HL-60 (cell line): ENCODE data around the gene JPH4.

Experiments
- DNase-seq, 2 experiments: peaks; one replicate each; pipeline ENCODE4 v3.0.0-alpha.2; 2010 to 2020; ENCODE audit warnings: low read depth in 1 of 2, low spot score in 1 of 2
- H3K27ac ChIP-seq: fragments of 250-450 bp; sonication (Bioruptor Pico); replicated peaks from 2 replicates; pipeline ENCODE4 v1.5.1; 2020; ENCODE audit warnings: mild to moderate bottlenecking, moderate library complexity
- H3K27me3 ChIP-seq: fragments of 250-450 bp; sonication (Bioruptor Pico); 2 replicates; pipeline ENCODE4 v1.5.1; 2021; ENCODE audit warnings: mild to moderate bottlenecking, moderate library complexity; ENCODE audit not compliant: insufficient read depth, poor library complexity, severe bottlenecking
- H3K4me3 ChIP-seq: replicated peaks from 2 replicates; pipeline ENCODE4 v1.5.1; 2011; ENCODE audit warnings: mild to moderate bottlenecking, control low read depth, low read length; ENCODE audit not compliant: insufficient read depth
- GABPA ChIP-seq: IDR thresholded peaks from 2 replicates; pipeline ENCODE4 v1.6.1; 2012; ENCODE audit warnings: low read depth
- POLR2AphosphoS5 ChIP-seq: IDR thresholded peaks from 2 replicates; pipeline ENCODE4 v1.6.1; 2012; ENCODE audit warnings: low read depth
- SPI1 ChIP-seq: IDR thresholded peaks from 2 replicates; pipeline ENCODE4 v1.6.1; 2012; ENCODE audit warnings: low read depth, mild to moderate bottlenecking, borderline replicate concordance
- TF ChIP-seq, protein P1 (sequence below): IDR thresholded peaks from one replicate; pipeline ENCODE4 v1.5.1; 2011; ENCODE audit warnings: low read length, control low read depth, inconsistent platforms; ENCODE audit not compliant: insufficient read depth
- TF ChIP-seq, protein P2 (sequence below): IDR thresholded peaks from 2 replicates; pipeline ENCODE4 v1.6.1; 2012; ENCODE audit warnings: low read depth; ENCODE audit not compliant: insufficient replicate concordance

JPH4 gene

DNA sequence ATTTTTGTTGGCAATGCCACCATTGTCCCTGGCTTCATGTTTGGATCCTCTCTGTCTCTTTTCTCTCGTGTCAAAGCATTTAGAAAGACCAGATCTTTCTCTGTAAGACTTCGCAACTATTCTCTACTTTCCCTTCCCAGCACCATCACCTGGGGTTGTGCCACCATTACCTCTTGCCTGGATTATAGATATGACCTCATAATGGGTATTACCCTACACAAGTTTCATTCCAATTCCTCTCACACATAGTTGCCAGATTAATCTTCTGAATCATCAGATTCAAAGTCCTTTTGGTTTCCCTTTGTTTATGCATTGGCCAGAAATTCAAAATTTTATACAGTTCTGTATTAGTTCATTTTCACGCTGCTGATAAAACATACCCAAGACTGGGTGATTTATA is 30.4 kb upstream of the JPH4 start:
- H3K4me3 ChIP-seq, result no peak overlapping the region
- TF ChIP-seq SPI1, result no peak
- TF ChIP-seq, protein P1, sequence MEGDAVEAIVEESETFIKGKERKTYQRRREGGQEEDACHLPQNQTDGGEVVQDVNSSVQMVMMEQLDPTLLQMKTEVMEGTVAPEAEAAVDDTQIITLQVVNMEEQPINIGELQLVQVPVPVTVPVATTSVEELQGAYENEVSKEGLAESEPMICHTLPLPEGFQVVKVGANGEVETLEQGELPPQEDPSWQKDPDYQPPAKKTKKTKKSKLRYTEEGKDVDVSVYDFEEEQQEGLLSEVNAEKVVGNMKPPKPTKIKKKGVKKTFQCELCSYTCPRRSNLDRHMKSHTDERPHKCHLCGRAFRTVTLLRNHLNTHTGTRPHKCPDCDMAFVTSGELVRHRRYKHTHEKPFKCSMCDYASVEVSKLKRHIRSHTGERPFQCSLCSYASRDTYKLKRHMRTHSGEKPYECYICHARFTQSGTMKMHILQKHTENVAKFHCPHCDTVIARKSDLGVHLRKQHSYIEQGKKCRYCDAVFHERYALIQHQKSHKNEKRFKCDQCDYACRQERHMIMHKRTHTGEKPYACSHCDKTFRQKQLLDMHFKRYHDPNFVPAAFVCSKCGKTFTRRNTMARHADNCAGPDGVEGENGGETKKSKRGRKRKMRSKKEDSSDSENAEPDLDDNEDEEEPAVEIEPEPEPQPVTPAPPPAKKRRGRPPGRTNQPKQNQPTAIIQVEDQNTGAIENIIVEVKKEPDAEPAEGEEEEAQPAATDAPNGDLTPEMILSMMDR, result no peak
- TF ChIP-seq GABPA, result no peak
- TF ChIP-seq, protein P2, sequence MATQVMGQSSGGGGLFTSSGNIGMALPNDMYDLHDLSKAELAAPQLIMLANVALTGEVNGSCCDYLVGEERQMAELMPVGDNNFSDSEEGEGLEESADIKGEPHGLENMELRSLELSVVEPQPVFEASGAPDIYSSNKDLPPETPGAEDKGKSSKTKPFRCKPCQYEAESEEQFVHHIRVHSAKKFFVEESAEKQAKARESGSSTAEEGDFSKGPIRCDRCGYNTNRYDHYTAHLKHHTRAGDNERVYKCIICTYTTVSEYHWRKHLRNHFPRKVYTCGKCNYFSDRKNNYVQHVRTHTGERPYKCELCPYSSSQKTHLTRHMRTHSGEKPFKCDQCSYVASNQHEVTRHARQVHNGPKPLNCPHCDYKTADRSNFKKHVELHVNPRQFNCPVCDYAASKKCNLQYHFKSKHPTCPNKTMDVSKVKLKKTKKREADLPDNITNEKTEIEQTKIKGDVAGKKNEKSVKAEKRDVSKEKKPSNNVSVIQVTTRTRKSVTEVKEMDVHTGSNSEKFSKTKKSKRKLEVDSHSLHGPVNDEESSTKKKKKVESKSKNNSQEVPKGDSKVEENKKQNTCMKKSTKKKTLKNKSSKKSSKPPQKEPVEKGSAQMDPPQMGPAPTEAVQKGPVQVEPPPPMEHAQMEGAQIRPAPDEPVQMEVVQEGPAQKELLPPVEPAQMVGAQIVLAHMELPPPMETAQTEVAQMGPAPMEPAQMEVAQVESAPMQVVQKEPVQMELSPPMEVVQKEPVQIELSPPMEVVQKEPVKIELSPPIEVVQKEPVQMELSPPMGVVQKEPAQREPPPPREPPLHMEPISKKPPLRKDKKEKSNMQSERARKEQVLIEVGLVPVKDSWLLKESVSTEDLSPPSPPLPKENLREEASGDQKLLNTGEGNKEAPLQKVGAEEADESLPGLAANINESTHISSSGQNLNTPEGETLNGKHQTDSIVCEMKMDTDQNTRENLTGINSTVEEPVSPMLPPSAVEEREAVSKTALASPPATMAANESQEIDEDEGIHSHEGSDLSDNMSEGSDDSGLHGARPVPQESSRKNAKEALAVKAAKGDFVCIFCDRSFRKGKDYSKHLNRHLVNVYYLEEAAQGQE, result no peak
- no peak for TF ChIP-seq POLR2AphosphoS5
- no peaks in the 10 kb centered on the region for H3K27me3 ChIP-seq
- no peak for DNase-seq
- H3K27ac ChIP-seq, result no peak overlapping the region

DNA sequence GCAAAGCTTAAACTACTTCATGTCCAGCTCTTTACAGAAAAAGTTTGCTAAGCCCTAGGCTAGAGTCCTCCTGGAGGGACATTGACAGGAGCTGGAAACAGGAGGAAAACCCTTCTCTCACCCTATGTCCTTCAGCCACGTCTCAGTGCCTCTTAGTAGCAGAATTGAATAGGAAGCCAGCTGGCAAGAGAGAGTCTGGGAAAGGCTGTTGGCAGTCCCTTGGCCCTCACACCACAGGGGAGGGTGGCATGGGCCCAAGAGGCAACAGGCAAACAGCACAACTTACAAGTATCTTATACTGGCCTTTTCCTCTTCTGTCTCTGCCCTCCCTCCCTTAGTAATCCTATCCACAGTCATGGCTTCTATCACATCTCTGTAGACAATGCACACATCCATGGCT is 29.9 kb upstream of the JPH4 start:
- DNase-seq, result no peak
- TF ChIP-seq, protein P1, result no peak
- TF ChIP-seq POLR2AphosphoS5 (no peak), GABPA (no peak), SPI1 (no peak)
- TF ChIP-seq, protein P2, result no peak
- Histone ChIP-seq H3K27me3 (no peaks in the 10 kb centered on the region), H3K4me3 (no peak overlapping the region), H3K27ac (no peak overlapping the region)

DNA sequence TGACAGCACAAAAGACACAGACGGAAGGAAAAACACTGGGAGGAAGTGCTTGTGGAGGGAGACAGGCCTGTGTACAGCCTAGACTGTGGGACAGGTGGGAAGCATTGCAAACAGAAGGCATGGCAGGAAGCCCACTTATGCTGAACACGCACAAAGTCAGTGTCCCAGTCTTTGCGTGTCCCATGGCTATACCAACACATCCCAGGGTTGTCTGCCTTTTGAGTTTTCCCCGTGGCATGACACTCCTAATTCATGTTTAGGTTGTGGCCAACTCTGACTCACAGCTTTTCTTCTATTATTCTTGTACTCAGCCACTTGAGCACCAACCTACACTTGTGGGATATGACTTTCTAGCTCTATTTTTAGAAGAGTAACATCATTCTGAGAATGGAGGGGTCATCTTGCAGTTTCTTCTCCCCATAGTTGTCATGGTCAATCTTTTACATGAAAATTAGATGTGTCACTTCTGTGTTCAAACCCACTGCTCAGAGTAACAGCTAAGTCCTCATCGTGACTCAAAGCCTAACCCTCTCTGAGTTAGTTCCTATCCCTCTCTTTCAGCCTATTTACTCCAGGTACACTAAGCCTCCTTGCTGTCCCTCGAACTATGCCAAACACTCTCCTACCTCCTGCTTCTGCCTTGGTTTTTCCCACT is 27.5 kb upstream of the JPH4 start:
- Histone ChIP-seq H3K4me3 (no peak overlapping the region), H3K27me3 (no peaks in the 10 kb centered on the region), H3K27ac (no peak overlapping the region)
- TF ChIP-seq POLR2AphosphoS5, result no peak
- no peak for DNase-seq

DNA sequence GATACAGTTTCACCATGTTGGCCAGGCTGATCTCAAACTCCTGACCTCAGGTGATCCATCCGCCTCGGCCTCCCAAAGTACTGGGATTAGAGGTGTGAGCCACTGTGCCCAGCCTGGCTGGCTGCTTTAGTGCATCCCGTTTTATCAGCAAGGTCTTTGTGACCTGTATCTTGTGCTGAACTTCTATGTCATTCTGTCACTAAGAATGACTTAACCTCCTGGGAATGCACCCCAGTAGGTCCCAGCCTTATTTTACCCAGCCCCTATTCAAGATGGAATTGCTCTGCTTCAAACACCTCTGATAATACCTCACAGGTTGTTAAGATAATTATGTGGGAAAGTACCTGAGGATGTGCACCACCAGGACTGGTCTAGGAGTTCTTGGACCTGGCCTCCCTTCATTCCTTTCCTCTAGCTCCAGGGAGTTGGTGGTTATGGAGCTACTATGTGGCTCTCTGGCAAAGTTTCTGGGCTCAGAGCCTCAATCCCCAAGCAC is 26.1 kb upstream of the JPH4 start:
- H3K4me3 ChIP-seq, result no peak overlapping the region
- TF ChIP-seq, protein P2, result no peak
- TF ChIP-seq, protein P1, result no peak
- TF ChIP-seq SPI1 (no peak), GABPA (no peak), POLR2AphosphoS5 (no peak)
- no peak overlapping the region for H3K27ac ChIP-seq
- H3K27me3 ChIP-seq, result no peaks in the 10 kb centered on the region
- DNase-seq, result no peak
